HG03064 (cell line): ENCODE measurements around the gene KLB.
"Not testable (repeated sequence)": the region's sequence is repeated elsewhere in the genome, so short reads cannot be mapped to it uniquely, and the experiment has no call there.

ENCODE experiments used
- ATAC-seq: cut with Tn5 transposase; IDR thresholded peaks from one replicate; pipeline ENCODE4 v1.9.1; 2021; ENCODE audit warnings: low read depth; ENCODE audit not compliant: unreplicated experiment

Gene KLB

GRCh38 chr4:39406763-39407583 is at the start of gene KLB:
KLB (plus strand) TSS chr4:39406930; CDS start chr4:39406950, 20 bp downstream.
- no peak for ATAC-seq

GRCh38 chr4:39357002-39357401 is 49.7 kb upstream of the KLB start:
- no peak for ATAC-seq

GRCh38 chr4:39360611-39361010 is 46.1 kb upstream of the KLB start:
- not testable (repeated sequence) for ATAC-seq

- ATAC-seq, result no peak
Observed at GRCh38 chr4:39362827-39363226, 43.9 kb upstream of the KLB start.

GRCh38 chr4:39363773-39364393 is 42.8 kb upstream of the KLB start:
- ATAC-seq, result no peak

- ATAC-seq, result peak; percentile 3
Observed at GRCh38 chr4:39365360-39365759, 41.4 kb upstream of the KLB start.

GRCh38 chr4:39365830-39366771 is 40.6 kb upstream of the KLB start, which contains the start of gene RFC1:
RFC1 (minus strand) TSS chr4:39366362; CDS start chr4:39366241, 121 bp downstream.
- peak; percentile 47 for ATAC-seq

GRCh38 chr4:39367166-39367565 is 39.6 kb upstream of the KLB start:
- no peak for ATAC-seq

- no peak for ATAC-seq
Observed at GRCh38 chr4:39369301-39369700, 37.4 kb upstream of the KLB start.

GRCh38 chr4:39371209-39371608 is 35.5 kb upstream of the KLB start:
- not testable (repeated sequence) for ATAC-seq

GRCh38 chr4:39375478-39375877 is 31.3 kb upstream of the KLB start:
- ATAC-seq, result no peak

GRCh38 chr4:39383690-39384089 is 23.0 kb upstream of the KLB start:
- no peak for ATAC-seq

- no peak for ATAC-seq
Observed at GRCh38 chr4:39384563-39384962, 22.2 kb upstream of the KLB start.

- ATAC-seq, result no peak
Observed at GRCh38 chr4:39390603-39391002, 16.1 kb upstream of the KLB start.

GRCh38 chr4:39394706-39395105 is 12.0 kb upstream of the KLB start:
- ATAC-seq, result no peak

GRCh38 chr4:39401640-39402039 is 5.1 kb upstream of the KLB start:
- ATAC-seq, result not testable (repeated sequence)

- no peak for ATAC-seq
Observed at GRCh38 chr4:39407584-39407885, 805 bp downstream of the KLB start.

GRCh38 chr4:39410415-39410814 is 3.7 kb downstream of the KLB start:
- ATAC-seq, result no peak

- not testable (repeated sequence) for ATAC-seq
Observed at GRCh38 chr4:39411561-39411960, 4.8 kb downstream of the KLB start.

- no peak for ATAC-seq
Observed at GRCh38 chr4:39415678-39416283, 9.1 kb downstream of the KLB start.

GRCh38 chr4:39422247-39422646 is 15.5 kb downstream of the KLB start:
- ATAC-seq, result no peak
